C4-2B (cell line): ENCODE data around the gene VPS35L.

Experiments used
- CTCF ChIP-seq: fragments of 450-650 bp; conservative IDR thresholded peaks from 2 replicates; pipeline ENCODE4 v1.5.1; 2017; ENCODE audit warnings: mild to moderate bottlenecking
- ZFX ChIP-seq: fragments of 450-650 bp; IDR thresholded peaks from 2 replicates; pipeline ENCODE4 v1.6.1; 2017

- peak; percentile 98 for TF ChIP-seq CTCF
- TF ChIP-seq ZFX: no peak
Measured at GRCh38 chr16:19583665-19584300, 28.3 kb downstream of the VPS35L start.
